IMR-90 (cell line): ENCODE results near the gene SYMPK. TPM values are rescaled to one million over a fixed set of nuclear protein-coding genes. Genes with fewer than 3 reads are reported as not detected.

ENCODE experiments used
- ATAC-seq: fragments of 200-7000 bp; cut with Tn5 transposase; 2 replicates; pipeline ENCODE4 v1.9.1; 2020; ENCODE audit warnings: low read depth, mild to moderate bottlenecking, moderate library complexity
- BruUV-seq: library from RNA; stranded (reverse); fragments of 400-500 nt; replicated peaks from 2 replicates; lab custom pipeline; 2021; lab: Mats Ljungman, UMichigan
- CTCF ChIA-PET: fragments of 300-600 bp; formaldehyde crosslinking; extraction: SDS; loops from one replicate; lab custom pipeline; 2021; ENCODE audit warnings: antibody characterized with exemption; lab: Yijun Ruan, JAX
- POLR2A ChIA-PET: fragments of 300-600 bp; sonication (Branson Sonifier 250); formaldehyde crosslinking; loops from one replicate; lab custom pipeline; 2022; ENCODE audit warnings: antibody characterized with exemption; ENCODE audit not compliant: unreplicated experiment; lab: Charles Lee
- DNase-seq: peaks from one replicate; pipeline ENCODE4 v3.0.0; 2013
- H2AFZ ChIP-seq: replicated peaks from 2 replicates; pipeline ENCODE3; 2013; ENCODE audit warnings: low read length, mild to moderate bottlenecking; ENCODE audit not compliant: poor library complexity
- H2AK5ac ChIP-seq: 2 replicates; pipeline ENCODE4 v1.6.1; 2013; ENCODE audit warnings: low read depth, low read length, inconsistent platforms
- H2AK9ac ChIP-seq: replicated peaks from 2 replicates; pipeline ENCODE3; 2013; ENCODE audit warnings: mild to moderate bottlenecking, low read depth, low read length, moderate library complexity; ENCODE audit not compliant: poor library complexity
- H2BK120ac ChIP-seq: 2 replicates; pipeline ENCODE4 v1.6.1; 2013; ENCODE audit warnings: low read depth, low read length, inconsistent platforms
- H2BK15ac ChIP-seq: 3 replicates; pipeline ENCODE4 v1.6.1; 2013; ENCODE audit warnings: low read depth, low read length, inconsistent platforms
- H2BK20ac ChIP-seq: 2 replicates; pipeline ENCODE4 v1.6.1; 2013; ENCODE audit warnings: low read depth, mild to moderate bottlenecking, inconsistent platforms, low read length, moderate library complexity
- H2BK5ac ChIP-seq: 2 replicates; pipeline ENCODE4 v1.6.1; 2013; ENCODE audit warnings: mild to moderate bottlenecking, low read depth, low read length, inconsistent platforms; ENCODE audit not compliant: poor library complexity, severe bottlenecking
- H3K14ac ChIP-seq: replicated peaks from 2 replicates; pipeline ENCODE4 v1.6.1; 2013; ENCODE audit warnings: low read depth, low read length, inconsistent platforms
- H3K18ac ChIP-seq: 2 replicates; pipeline ENCODE4 v1.6.1; 2013; ENCODE audit warnings: low read depth, low read length, control low read depth
- H3K23ac ChIP-seq: 2 replicates; pipeline ENCODE4 v1.6.1; 2013; ENCODE audit warnings: low read depth, low read length, inconsistent platforms
- H3K27ac ChIP-seq: 2 replicates; pipeline ENCODE4 v1.5.1; 2013; ENCODE audit warnings: mild to moderate bottlenecking, control low read depth, low read length; ENCODE audit not compliant: insufficient read depth
- H3K27me3 ChIP-seq: 2 replicates; pipeline ENCODE4 v1.6.1; 2013; ENCODE audit warnings: low read length; ENCODE audit not compliant: control insufficient read depth, insufficient read depth
- H3K36me3 ChIP-seq: 2 replicates; pipeline ENCODE4 v1.6.1; 2013; ENCODE audit warnings: low read length, mixed read lengths; ENCODE audit not compliant: control insufficient read depth, insufficient read depth
- H3K4ac ChIP-seq: 2 replicates; pipeline ENCODE4 v1.6.1; 2013; ENCODE audit warnings: low read depth, low read length, inconsistent platforms
- H3K4me1 ChIP-seq: 2 replicates; pipeline ENCODE4 v1.6.1; 2013; ENCODE audit warnings: low read length, mixed read lengths; ENCODE audit not compliant: control insufficient read depth, insufficient read depth
- H3K4me2 ChIP-seq: 2 replicates; pipeline ENCODE4 v1.6.1; 2013; ENCODE audit warnings: low read depth, mild to moderate bottlenecking, control low read depth, low read length, moderate library complexity
- H3K4me3 ChIP-seq: 2 replicates; pipeline ENCODE4 v1.5.1; 2013; ENCODE audit warnings: low read depth, mild to moderate bottlenecking, control low read depth, low read length, moderate library complexity; ENCODE audit not compliant: insufficient read depth
- H3K56ac ChIP-seq: 2 replicates; pipeline ENCODE4 v1.6.1; 2013; ENCODE audit warnings: low read length, inconsistent platforms; ENCODE audit not compliant: insufficient read depth; ENCODE audit errors: extremely low read depth
- H3K79me1 ChIP-seq, 2 experiments: 2 replicates each; pipeline ENCODE4 v1.6.1; 2013; ENCODE audit warnings: low read length in 2 of 2, inconsistent platforms in 1 of 2, low read depth in 1 of 2
- H3K9ac ChIP-seq: 2 replicates; pipeline ENCODE4 v1.6.1; 2013; ENCODE audit warnings: low read depth, low read length, control low read depth
- H3K9me1 ChIP-seq: 2 replicates; pipeline ENCODE4 v1.6.1; 2013; ENCODE audit warnings: low read length, inconsistent platforms; ENCODE audit not compliant: insufficient read depth
- H3K9me3 ChIP-seq: 2 replicates; pipeline ENCODE4 v1.6.1; 2013; ENCODE audit warnings: low read length; ENCODE audit not compliant: control insufficient read depth, insufficient read depth
- H4K20me1 ChIP-seq: 2 replicates; pipeline ENCODE4 v1.6.1; 2013; ENCODE audit warnings: low read length, inconsistent platforms; ENCODE audit not compliant: insufficient read depth
- H4K5ac ChIP-seq: 2 replicates; pipeline ENCODE4 v1.6.1; 2013; ENCODE audit warnings: mild to moderate bottlenecking, low read depth, low read length, control low read depth
- H4K8ac ChIP-seq, 2 experiments: 2 replicates each; pipeline ENCODE4 v1.6.1; 2013; ENCODE audit warnings: low read depth in 2 of 2, low read length in 2 of 2, control low read depth in 1 of 2, inconsistent platforms in 1 of 2
- H4K91ac ChIP-seq: 2 replicates; pipeline ENCODE4 v1.6.1; 2013; ENCODE audit warnings: low read depth, low read length, inconsistent platforms; ENCODE audit not compliant: insufficient read depth
- MAFK ChIP-seq: IDR thresholded peaks from 2 replicates; pipeline ENCODE4 v1.6.1; 2012; ENCODE audit warnings: low read depth, low read length, improper control_type of control experiment
- MAZ ChIP-seq: IDR thresholded peaks from 2 replicates; pipeline ENCODE4 v1.6.1; 2012; ENCODE audit warnings: low read depth, mild to moderate bottlenecking, low read length, improper control_type of control experiment, moderate library complexity, borderline replicate concordance
- MXI1 ChIP-seq: IDR thresholded peaks from 2 replicates; pipeline ENCODE4 v1.6.1; 2012; ENCODE audit warnings: low read depth, mild to moderate bottlenecking, low read length, moderate library complexity, borderline replicate concordance
- POLR2A ChIP-seq: IDR thresholded peaks from 2 replicates; pipeline ENCODE4 v1.6.1; 2012; ENCODE audit warnings: mild to moderate bottlenecking, low read depth, low read length
- SMC3 ChIP-seq: fragments of 150-350 bp; IDR thresholded peaks from 2 replicates; pipeline ENCODE4 v1.6.1; 2016; ENCODE audit warnings: low read depth, mild to moderate bottlenecking, antibody characterized with exemption, low read length, moderate library complexity
- WGBS, 2 experiments: methylation state at CpG; one replicate each; pipeline versions ENCODE4 v1.1.5 to v1.1.7; 2013; ENCODE audit warnings: missing lambda C conversion rate in 2 of 2; ENCODE audit not compliant: insufficient read length in 1 of 2; ENCODE audit errors: extremely low coverage in 2 of 2; 5-methylcytosine and 5-hydroxymethylcytosine counted together
- dilution Hi-C: fragments of 300-500 bp; cut with HindIII; formaldehyde crosslinking; loops from one replicate; pipeline ENCODE4 v1.14.3; 2018; ENCODE audit warnings: low sequenced_read_pairs; ENCODE audit not compliant: unreplicated experiment
- in situ Hi-C: fragments of 300-500 bp; cut with MboI; formaldehyde crosslinking; loops from 3 replicates; pipeline ENCODE4 v1.14.3; 2019; ENCODE audit warnings: low sequenced_read_pairs, inconsistent platforms, mixed read lengths
- intact Hi-C: fragments of 100-400 bp; cut with micrococcal nuclease; formaldehyde crosslinking; loops from 2 replicates; pipeline ENCODE4 v1.10.0; 2022
- polyA plus RNA-seq, 3 experiments: library from polyadenylated mRNA; depleted of rRNA; stranded (reverse); fragments of >200 nt; gene quantifications; 2 replicates each; pipeline ENCODE4 v1.2.3, GENCODE V29; 2012; ENCODE audit warnings: low replicate concordance in 1 of 3
- total RNA-seq: library from RNA; depleted of rRNA; stranded (reverse); fragments of >200 nt; gene quantifications from 2 replicates; pipeline ENCODE4 v1.2.3, GENCODE V29; 2012
- TF ChIP-seq, protein P1 (sequence below): fragments of 150-350 bp; IDR thresholded peaks from 2 replicates; pipeline ENCODE4 v1.6.1; 2017; ENCODE audit warnings: mild to moderate bottlenecking, antibody characterized with exemption, low read length, low read depth

Gene SYMPK
- total and polyA plus RNA-seq, 2 of the 4 experiments (the other 2 are of a cell fraction), result 35.3 to 71.5 TPM

DNA sequence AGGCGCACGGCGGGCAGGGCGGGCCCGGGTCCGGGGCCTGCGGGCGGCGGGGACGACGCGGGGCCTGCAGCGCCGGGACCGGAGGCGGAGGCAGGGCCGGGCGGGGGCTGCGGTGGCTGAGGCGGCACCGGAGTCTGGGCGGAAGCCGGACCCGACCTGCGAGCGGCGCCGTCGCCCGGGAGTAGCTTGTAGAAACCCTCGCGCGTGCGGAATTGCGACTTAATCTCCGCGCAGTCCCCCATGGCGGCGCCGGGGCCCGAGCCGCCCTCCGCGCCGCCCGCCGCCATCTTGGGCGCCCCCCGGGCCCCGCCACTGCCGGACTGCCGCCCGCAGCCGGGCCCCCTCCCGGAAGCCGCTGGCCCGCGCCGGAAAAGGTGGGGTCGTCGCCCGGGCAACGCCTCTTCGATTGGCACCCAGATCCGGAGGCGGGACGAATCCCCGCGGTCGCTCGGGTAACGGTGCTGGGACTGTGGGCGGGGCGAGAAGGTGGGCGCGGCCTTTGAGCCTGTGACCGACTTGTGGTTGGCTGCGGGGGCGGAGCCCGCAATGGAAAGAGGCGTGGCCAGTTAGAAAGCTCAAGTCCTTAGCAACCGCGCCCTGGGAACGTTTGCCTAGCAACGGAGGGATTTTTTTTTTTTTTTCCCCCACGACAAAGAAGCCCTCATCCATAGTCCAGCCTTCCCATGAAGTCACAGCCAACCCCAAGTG lies 70.3 kb downstream of the SYMPK start, which contains the start of gene DMWD:
Gene DMWD (minus strand): TSS at position 376 of the 708 bp plus-strand sequence. CDS start 89 bp downstream, at position 287.
- TSS peak; percentile 23 for BruUV-seq
- H4K5ac ChIP-seq, result peak within 1 kb of the TSS; percentile 54
- H3K23ac ChIP-seq, result peak within 1 kb of the TSS; percentile 90
- no peak within 1 kb of the TSS for H2BK15ac ChIP-seq
- H3K79me1 ChIP-seq, result peaks cover 13 to 41% of the 10 kb centered on the region in 2 experiments
- CTCF ChIA-PET, result no interaction called here
- H3K4me3 ChIP-seq, result peak within 1 kb of the TSS; percentile 82
- H4K91ac ChIP-seq, result peak within 1 kb of the TSS; percentile 70
- peak within 1 kb of the TSS; percentile 83 for H3K56ac ChIP-seq
- H3K14ac ChIP-seq, result peak within 1 kb of the TSS; percentile 94
- no peak for TF ChIP-seq SMC3
- TF ChIP-seq MAZ, result peak; percentile 86; the same call in 1 of the 2 replicates
- TF ChIP-seq MAFK, result no peak
- TF ChIP-seq, protein P1, sequence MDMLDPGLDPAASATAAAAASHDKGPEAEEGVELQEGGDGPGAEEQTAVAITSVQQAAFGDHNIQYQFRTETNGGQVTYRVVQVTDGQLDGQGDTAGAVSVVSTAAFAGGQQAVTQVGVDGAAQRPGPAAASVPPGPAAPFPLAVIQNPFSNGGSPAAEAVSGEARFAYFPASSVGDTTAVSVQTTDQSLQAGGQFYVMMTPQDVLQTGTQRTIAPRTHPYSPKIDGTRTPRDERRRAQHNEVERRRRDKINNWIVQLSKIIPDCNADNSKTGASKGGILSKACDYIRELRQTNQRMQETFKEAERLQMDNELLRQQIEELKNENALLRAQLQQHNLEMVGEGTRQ, result peak; percentile 32; the same call in 1 of the 2 replicates
- TF ChIP-seq MXI1, result peak; percentile 37; the same call in 1 of the 2 replicates
- TF ChIP-seq POLR2A, result peak; percentile 88
- 0% methylated on average over 52 of the region's 86 CpGs; no CpG with 5 or more reads in 1 of the 2 experiments for WGBS, 2 experiments
- H2AK9ac ChIP-seq, result peak within 1 kb of the TSS; percentile 95
- no peak within 1 kb of the TSS; the same call in 1 of the 2 replicates for H3K18ac ChIP-seq
- peak within 1 kb of the TSS; percentile 98 for H2AK5ac ChIP-seq
- H2AFZ ChIP-seq, result peak within 1 kb of the TSS; percentile 94
- dilution Hi-C loops, result no loop called here
- peak within 1 kb of the TSS; percentile 84 for H3K27ac ChIP-seq
- ATAC-seq (peak; percentile 99), DNase-seq (peak; percentile 98)
- no peaks in the 10 kb centered on the region for H3K27me3 ChIP-seq
- H4K8ac ChIP-seq, result peak within 1 kb of the TSS; percentile 50 to 90; a peak in 2 of 4 replicates
- peak within 1 kb of the TSS; percentile 86 for H3K4ac ChIP-seq
- H3K9me3 ChIP-seq, result no peaks in the 10 kb centered on the region
- H3K36me3 ChIP-seq, result peaks cover 21% of the 10 kb centered on the region
- H4K20me1 ChIP-seq, result peaks cover 4% of the 10 kb centered on the region; the same call in 1 of the 2 replicates
- POLR2A ChIA-PET, result interaction anchor here (0.6 to 1.5 kb wide), 6 partner anchors 8 to 155 kb away, joined by 3 to 13 read pairs (median 6); partner anchors contain the start of genes DMPK and SIX5
- peaks cover 5% of the 10 kb centered on the region for H3K9me1 ChIP-seq
- H3K4me2 ChIP-seq, result peak within 1 kb of the TSS; percentile 98
- peak within 1 kb of the TSS; percentile 77 for H2BK5ac ChIP-seq
- in situ Hi-C loops, result no loop called here
- peak within 1 kb of the TSS; percentile 36; the same call in 1 of the 2 replicates for H2BK120ac ChIP-seq
- peaks cover 6% of the 10 kb centered on the region for H3K4me1 ChIP-seq
- intact Hi-C loops, result no loop called here
- H2BK20ac ChIP-seq, result no peak within 1 kb of the TSS
- H3K9ac ChIP-seq, result peak within 1 kb of the TSS; percentile 90
